Frontal cortex (tissue), 4 donors: ENCODE data around the gene MAP2K3. TPM values are rescaled to one million over a fixed set of nuclear protein-coding genes. Genes with fewer than 3 reads are reported as not detected.

Experiments used
- DNase-seq, 2 donors: peaks; one replicate each; pipeline ENCODE4 v3.0.0; 2012; ENCODE audit warnings: low spot score in 2 of 2
- FAIRE-seq: peaks from 2 replicates; lab custom pipeline; 2012; peaks lifted over from hg19 to GRCh38; lab: Jason Lieb, UNC
- total RNA-seq: library from RNA; depleted of rRNA; stranded (reverse); fragments of >200 nt; gene quantifications from one replicate; pipeline ENCODE4 v1.2.3, GENCODE V29; 2014
- donor health status: control.
- donor health status: control.
- donor health status: control.

The MAP2K3 gene
- total RNA-seq, 1 donor from 2014 or later = 2.0 TPM

- DNase-seq (no peak), FAIRE-seq (no peak)
Observed at GRCh38 chr17:21252289-21252795, 32.2 kb upstream of the MAP2K3 start.

DNA sequence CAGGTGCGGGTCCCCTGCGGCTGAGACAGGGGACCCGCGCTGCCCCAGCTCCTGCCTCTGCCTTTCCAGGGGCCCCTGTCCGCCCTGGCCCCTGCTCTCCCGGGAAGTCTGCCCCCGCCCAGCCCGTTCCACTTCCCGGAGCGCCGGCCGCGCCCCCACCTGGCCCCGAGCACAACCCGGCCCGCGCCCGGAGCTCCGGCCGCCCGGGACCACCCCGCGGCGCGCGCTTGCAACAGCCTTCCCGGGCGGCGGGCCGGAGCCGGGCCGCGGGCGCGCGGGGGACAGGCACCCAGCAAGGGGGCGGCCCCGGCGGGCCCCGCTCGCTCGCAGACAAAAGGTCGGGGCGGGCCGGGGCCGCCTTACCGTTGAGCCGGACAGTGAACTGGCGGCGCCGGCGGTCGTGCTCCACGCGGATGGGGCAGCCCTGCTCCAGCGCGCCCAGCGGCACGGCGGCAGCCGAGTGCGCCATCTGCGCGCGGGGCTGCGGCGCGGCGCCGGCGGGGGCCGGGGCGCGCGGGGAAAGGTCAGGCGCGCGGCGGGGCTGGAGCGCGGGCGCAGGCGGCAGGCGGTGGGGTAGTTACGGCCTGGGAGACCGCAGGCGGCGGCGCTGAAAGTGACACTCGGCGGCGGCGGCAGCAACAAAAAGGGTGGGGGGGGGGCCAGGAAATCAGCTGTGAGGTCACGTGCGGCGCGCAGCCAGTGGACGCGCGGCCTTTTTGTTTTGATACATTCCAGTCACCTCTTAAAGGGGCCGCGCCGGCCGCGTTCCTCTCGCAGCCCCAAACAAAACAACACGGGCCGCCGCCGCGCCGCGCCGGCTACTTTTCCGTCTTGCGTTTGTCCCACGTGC, 31.5 kb upstream of the MAP2K3 start, which contains the start of gene NATD1:
TSS of gene NATD1 (minus strand) at position 615 of the 850 bp plus-strand sequence. CDS start at position 469, 146 bp downstream.
- no peak for FAIRE-seq
- peak; percentile 93 to 95 for DNase-seq

- DNase-seq (no peak), FAIRE-seq (no peak)
Observed at GRCh38 chr17:21253646-21254441, 30.7 kb upstream of the MAP2K3 start.

DNA sequence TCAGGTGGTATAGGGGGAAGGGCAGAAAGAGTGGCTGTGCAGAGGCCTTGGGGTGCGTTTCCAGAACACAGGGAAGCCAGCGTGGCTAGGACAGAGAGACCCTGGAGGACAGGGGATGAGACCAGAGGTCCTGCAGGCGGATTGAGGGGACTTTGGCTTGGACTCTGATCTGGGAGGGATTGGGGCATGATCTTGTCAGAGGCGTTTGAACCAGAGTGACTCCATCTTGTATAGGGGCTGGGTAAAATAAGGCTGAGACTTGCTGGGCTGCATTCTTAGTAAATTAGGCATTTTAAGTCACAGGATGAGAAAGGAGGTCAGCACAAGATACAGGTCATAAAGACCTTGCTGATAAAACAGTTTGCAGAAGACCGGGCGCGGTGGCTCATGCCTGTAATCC, 25.9 kb upstream of the MAP2K3 start:
- FAIRE-seq (no peak), DNase-seq (no peak)

DNA sequence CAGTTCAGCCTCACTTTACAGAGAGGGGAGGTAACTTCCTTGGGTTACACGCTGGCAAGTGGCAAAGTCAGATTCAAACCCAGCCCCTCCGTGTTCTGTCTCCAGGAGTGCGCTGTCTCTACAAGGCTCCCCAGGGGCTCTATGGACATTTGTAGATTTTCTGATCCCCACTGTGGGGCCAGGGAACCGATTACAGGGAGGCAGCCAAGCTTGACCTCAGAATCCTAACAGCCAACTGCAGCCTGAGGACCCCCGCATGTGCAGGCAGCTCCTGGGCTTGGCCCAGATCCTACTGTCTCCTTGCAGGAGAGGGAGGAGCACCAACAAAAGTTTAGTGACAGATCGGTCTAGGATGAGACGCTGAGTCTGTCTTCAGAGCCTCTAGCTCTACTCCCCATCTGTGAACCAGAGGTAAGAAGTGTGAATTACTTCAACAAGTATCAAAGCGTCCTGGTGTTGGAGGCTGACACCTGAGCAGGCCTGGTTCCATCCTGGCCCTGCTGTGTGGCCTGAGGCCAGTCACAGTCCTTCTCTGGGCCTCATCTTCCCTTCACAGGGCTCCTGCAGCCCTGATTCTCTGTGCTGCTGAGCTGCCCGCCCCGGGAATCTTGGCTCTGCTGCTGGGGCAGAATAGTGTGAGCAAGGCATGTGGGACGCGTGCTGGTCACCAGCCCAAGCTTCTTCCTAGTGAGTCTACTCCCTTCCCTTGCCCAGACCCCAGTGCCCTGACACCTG, 22.1 kb upstream of the MAP2K3 start:
- DNase-seq (no peak), FAIRE-seq (no peak)

DNA sequence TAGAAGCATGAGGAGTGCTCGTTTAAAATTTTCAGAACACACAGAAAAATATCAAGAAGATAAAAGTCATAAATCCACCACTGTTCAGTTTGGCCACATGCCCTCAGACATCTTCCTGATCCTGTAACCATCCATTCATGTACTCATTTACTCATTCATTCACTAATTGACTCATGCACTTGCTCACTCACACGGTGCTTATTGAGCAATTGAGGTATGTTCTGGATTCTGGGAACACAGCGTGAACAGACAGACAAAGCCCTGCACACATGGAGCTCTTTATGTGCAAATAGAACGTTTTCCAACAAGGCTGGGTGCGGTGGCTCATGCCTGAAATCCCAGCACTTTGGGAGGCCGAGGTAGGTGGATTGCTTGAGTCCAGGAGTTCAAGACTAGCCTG, 21.1 kb upstream of the MAP2K3 start:
- FAIRE-seq = no peak
- DNase-seq = no peak

GRCh38 chr17:21268596-21269188, 15.8 kb upstream of the MAP2K3 start:
- DNase-seq = no peak
- FAIRE-seq = no peak

GRCh38 chr17:21269394-21269793, 15.1 kb upstream of the MAP2K3 start:
- FAIRE-seq = no peak
- DNase-seq = no peak

GRCh38 chr17:21271454-21272183, 12.9 kb upstream of the MAP2K3 start:
- no peak for FAIRE-seq
- no peak for DNase-seq

DNA sequence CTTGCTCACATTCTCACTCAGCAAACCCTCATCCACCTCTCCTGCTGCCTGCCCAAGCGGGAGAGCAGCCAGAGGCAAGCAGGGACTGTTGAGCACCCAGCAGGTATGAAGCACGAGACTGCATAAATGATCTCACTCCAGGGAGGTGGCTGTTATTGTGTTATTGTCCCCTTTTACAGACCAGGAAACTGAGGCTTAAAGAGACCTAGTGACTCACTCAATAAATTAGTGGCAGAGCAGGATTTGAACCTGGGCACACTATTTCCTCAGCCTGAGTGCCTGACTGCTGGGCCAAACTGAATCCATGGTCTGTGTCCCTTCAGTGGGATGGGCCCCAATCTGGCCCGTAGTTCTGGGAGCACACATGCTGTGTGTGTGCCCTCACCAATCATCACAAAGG, 12.3 kb upstream of the MAP2K3 start:
- no peak for FAIRE-seq
- no peak for DNase-seq

DNA sequence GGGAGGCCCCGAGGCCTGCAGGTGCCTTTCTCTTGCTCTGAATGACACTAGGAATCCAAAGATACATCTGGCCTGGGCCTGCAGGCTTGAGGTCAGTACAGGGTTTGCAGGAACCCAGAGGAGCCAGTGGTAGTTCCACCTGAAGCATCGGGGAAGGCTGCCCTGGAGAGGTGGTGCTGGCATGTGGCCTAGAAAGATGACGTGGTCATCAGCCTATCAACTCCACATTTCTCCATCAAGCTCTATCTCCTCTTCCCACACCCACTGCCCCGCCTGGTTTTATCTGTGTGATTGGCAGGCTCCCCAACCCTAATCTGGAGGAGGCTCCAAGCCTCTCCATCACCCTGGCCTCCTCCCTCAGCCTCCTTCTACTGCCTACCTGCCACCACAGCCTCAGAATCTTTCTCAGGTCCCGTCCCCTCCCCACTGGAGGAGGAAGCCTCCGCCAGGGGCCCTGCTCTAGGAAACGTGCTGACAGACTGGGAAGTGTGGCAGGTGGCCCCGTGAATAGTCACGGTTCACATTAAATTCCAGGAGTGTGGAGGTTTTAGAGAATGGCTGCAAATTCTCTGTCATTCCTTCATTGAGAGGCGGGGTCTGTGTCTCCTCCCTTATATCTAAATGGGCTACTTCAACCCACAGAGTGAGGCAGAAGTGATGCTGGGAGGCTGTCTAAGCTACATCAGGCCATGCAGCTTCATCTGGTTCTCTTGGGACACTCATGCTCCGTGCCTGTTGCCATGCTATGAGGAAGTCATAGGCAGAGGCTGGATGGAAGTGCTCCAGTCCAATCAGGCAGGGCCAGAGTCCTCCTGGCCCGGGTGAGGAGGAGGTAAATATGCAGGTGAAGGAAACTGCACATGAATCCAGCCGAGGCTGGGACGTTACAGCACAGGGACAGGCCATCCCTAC, 11.4 kb upstream of the MAP2K3 start:
- no peak for DNase-seq
- FAIRE-seq = no peak

DNA sequence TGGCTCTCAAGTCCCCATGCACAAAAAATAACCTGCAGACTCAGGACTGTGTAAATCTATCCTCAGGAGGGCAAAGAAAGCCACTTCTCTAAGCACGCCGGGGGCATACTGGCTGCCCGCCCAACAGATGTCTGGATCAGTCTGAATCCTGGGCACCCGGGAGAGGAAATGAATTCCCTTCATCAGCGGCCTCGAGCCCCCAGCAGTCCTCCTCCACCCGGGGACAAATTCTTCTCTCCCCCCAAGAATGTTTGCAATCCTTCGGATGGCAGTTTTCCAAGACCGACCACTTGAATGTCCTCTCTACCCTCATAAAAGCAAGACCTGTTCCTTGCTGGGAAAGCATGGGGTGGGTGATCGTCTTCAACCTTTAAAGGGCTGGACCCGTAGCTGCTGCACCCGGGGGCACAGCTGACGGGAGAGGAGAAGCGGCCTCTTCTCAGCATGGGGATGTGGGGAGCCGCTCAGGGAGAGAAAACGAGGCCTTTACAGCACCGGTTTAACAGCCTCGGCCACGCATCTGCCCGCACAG, 9.4 kb upstream of the MAP2K3 start:
- DNase-seq = no peak

GRCh38 chr17:21275579-21276263, 8.8 kb upstream of the MAP2K3 start:
- DNase-seq (peak; percentile 97), FAIRE-seq (no peak)

More for the DNA sequence above, 9.4 kb upstream of the MAP2K3 start:
- FAIRE-seq = no peak

- DNase-seq (no peak), FAIRE-seq (no peak)
Observed at GRCh38 chr17:21276264-21276588, 8.3 kb upstream of the MAP2K3 start.

DNA sequence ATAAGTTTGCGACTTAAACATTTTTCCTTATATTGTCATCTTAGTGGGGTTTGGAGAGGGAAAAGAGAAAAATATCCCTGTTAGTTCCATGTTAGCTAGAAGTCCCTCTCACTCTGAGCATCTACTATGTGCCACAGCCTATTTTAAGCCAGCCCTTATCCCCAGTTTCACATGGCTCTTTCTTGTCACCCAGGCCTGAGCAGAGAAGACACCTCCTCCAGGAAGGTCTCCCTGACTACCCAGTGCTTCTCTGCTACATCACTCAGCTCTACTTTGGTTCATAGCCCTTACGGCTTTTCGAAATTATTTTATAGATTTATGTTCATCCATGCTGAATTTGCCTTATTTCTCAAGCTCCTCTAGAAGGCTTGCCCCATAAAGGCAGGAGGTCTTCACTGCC, 7.2 kb upstream of the MAP2K3 start:
- no peak for FAIRE-seq

DNA sequence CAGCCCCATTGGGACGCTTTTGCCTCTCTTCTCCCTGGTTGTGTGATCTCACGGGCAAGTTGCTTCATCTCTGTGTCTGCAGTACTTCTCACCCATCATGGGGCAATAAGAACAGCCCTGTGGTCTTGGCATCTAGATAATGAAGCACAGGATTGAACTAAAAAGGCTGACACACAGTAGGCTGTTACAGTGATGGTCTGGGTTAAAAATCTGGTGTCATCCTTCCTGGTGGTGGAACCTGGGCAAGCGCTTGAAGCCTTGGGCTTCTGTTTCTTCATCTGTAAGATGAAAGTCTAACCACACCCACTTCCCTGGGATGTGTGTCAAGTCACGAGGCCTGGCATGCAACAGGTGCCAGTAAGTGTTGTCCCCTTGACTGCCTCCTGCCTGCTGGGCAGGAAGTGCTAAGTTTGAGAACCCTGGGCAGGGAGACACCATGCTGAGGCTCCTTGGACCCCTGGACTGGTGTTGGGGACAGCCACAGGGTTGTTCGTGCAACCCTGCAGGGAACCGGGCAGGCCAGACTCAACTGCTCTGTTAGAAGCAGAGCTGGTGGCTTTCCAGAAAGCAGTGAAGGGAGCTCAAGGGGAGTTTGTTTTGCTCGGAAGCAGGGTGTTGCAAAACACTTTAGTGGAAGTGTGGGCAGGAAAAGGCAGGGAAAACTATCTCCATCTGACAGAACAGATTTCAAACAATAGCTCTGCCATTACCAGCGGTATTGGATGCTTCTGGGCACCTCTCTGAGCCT, 5.9 kb upstream of the MAP2K3 start:
- FAIRE-seq (no peak), DNase-seq (no peak)

More for the DNA sequence above, 7.2 kb upstream of the MAP2K3 start:
- no peak for DNase-seq

- no peak for FAIRE-seq
Observed at GRCh38 chr17:21279198-21279535, 5.3 kb upstream of the MAP2K3 start.

More at GRCh38 chr17:21279198-21279535, 5.3 kb upstream of the MAP2K3 start:
- no peak for DNase-seq
